Stimulated activated CD4-positive, alpha-beta T cell treated with anti-CD3 and anti-CD28 coated beads, Interleukin-4, amount 100 ng/mL, for 1 hour (primary cell): ENCODE results near the gene MRPS15.
A peak's percentile ranks its signal among the peaks of the same experiment; 100 is the strongest.

ENCODE experiments used
- DNase-seq: peaks from one replicate; pipeline ENCODE4 v3.0.0-alpha.2; 2020

The MRPS15 gene

DNA sequence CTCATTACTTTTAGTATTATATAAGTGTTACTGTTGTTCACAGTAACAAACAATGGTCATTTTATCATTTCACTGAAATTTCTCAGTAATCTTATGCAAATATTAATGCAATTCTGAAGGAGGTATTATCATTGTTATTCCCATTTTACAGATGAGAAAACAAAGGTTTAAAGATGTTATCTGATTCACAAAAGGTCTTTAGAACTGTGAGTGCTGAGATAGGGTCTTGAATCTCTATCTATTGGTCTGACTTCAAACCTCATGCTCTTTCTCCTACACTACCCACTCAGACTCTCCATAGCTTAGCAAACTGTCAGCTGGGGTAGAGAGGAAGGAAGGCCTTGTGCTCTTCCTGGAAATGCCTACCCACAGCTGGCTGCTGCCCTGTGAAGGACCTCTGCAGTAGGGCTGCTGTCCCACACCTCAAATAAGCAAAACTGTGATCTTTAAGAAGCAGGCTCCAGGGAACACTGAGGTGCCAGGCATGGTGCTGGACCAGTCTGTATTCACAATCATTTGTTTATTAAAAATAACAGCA, 7.7 kb downstream of the MRPS15 start:
- no peak for DNase-seq

DNA sequence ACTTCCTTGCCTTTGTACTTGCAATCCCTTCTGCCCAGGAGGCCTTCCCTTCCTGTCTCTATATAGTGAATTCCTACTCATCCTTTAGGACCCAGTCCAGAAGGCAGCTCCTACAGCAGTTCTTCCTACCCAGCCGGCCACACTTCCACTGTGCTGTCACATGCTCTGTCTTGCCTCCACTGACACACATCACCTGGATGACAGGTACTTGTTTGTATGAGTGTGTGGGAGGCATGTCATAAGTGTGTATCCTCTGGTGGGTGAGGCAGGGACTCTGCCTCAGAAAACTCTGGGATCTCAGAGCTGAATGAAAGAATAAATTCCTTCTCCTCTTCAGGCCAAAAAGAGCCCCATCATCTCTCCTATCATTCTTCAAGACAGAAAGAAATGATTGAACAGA, 8.8 kb downstream of the MRPS15 start:
- no peak for DNase-seq

DNA sequence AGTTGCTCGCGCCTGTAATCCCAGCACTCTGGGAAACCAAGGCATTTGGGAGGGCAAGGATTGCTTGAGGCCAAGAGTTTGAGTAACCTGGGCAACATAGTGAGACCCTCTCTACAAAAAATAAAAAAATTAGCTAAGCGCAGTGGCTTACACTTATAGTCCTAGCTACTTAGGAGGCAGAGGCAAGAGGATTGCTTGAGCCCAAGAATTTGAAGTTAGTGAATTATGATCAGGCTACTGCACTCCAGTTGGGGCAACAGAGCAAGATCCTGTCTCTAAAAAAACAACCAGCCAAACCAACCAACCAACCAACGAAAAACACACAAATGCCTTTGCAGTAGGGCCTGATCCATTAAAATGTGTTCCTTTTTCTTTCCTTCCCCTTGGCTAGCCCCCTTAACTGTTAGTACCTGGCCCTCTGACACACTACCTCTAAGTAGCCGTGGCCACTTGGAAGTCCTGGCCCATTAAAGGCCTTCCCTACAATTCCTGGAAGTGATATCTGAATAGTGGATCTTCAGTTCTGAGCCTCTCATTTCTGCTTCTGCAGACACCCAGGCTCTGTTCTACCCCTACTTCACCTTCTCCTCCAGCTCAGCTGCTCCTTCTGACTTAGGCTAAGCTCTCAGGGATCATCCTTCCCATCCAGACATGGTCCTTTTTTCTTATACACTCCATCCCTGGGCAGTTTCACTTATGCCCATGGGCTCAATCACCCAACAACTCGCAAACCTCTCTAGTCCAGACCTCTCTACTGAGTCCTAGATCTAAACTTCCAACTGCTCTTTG, 10.4 kb downstream of the MRPS15 start:
- no peak for DNase-seq

DNA sequence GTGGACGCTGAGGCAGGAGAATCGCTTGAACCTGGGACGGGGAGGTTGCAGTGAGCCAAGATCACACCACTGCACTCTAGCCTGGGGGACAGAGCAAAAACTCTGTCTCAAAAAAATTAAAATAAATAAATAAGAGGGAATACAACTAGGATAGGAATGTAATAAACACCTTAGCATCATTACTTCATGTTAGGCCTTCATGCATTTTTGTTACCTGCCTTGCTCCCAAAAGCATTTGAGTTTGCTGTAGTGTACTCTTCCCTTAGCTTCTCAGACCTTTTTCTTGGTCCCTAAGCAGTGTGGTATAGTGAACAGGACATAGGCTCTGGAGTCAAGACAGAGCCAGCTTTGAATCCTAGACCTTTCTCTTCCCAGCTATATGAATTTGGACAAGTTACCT, 11.1 kb downstream of the MRPS15 start:
- no peak for DNase-seq

DNA sequence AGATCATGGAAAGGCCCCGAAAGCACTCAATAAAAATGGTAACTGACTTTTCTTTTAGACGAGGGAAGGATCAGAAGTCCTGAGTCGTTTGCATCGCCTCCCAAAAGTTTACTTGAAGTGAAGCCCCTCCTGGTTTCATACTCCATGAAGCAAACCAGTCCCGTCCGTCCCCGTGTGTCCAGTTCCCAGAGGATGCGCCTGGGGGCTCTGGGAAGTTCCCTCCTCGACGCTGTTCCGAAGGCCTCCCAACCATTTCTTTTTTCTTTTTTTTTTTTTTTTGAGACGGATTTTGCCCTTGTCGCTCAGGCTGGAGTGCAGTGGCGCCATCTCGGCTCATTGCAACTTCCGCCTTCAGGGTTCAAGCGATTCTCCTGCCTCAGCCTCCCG, 13.3 kb downstream of the MRPS15 start:
- no peak for DNase-seq

DNA sequence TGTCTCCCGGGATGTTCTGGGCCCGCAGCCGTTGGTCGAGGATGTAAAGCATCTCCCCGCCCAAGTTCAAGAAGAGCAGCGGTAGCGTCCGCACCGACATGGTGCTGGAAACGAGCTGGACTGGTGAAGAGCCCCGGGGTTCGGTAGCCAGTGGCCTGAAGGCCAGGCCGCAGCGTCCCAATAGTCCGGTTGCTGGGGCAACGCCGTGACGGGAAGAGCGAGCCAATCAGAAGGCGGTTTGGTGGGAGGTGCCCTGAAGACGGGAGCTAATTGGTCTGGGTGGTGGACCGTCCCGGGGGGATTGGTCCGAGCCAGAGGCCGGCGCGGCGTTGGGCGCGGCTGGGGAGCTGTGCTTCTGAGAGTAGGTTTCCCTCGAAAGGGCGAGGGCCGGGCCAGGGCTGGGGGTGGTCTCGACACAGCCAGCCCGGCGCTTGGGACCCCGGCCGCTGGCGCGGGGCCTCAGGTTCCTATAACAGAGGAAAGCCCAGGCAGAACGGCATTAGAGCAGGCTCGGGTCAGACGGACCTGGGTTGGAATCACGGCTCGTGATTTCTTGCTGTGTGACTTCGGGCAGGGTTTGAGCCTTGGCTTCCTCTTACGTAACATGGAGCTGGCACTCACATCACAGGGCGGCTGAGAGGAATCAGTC, 13.8 kb downstream of the MRPS15 start, which contains the start of gene OSCP1:
TSS of gene OSCP1 (minus strand) at position 182 of the 649 bp plus-strand sequence. CDS start at position 100, 82 bp downstream.
- DNase-seq, result peak; percentile 84

DNA sequence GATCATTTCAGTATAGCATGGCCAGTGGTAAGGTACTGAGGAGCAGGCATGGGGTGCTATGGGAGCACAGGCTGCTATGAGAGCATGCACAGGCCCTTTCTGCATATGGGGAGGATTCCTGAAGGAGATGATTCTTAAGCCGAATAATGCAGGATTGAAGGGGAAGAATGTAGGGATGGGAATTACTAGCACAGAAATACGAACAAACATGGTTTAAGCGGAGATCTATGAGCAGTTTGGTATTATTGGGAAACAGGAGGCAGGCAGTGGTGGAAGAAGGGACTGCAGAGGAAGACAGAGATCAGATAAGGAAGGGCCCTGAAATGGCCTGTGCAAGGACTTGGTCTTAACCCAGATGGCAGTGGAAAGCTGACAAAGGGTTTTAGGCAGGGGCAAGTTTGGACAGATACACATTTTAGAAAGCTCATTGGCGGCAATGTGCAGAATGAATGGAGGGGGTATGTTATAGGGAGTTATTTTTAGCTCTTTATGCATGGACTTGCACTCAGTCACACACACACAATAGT, 15.6 kb downstream of the MRPS15 start:
- DNase-seq, result no peak

DNA sequence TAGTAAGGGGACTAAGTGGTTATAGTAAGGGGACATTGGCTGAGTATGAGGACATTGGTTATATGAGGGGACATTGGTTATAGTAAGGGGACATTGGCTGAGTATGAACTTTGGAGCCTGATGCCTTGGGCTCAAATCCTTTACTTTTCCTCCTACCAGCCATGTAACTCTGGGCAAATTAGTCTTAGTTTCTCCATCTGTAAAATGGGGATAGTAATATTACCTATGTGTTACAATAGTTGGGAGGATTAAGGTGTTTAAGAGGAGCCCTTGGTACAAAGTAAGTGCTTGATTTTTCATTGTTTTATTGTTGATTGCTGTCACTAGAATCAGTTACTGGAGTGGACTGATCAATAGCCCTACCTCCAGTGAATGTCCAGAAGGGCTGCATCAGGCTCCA, 16.7 kb downstream of the MRPS15 start:
- DNase-seq, result no peak

DNA sequence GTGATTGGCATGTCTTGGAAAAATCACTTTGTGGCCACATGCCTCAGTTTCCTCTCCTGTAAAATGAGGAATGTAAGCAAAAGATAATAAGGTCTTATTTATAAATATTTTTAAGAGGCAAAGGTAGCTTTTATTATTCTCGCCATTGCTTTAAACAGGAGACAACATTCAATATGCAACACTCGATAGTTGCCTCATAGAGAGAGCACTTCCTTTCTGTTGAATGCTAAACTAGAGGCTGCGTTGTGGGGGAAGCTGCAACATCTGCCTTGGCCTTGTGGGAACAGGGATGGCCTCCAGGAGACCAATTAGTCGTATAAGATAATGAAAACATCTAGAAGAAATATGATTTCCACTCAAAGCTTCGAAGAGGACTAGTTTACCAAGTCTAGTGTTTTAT, 17.4 kb downstream of the MRPS15 start:
- DNase-seq, result no peak

DNA sequence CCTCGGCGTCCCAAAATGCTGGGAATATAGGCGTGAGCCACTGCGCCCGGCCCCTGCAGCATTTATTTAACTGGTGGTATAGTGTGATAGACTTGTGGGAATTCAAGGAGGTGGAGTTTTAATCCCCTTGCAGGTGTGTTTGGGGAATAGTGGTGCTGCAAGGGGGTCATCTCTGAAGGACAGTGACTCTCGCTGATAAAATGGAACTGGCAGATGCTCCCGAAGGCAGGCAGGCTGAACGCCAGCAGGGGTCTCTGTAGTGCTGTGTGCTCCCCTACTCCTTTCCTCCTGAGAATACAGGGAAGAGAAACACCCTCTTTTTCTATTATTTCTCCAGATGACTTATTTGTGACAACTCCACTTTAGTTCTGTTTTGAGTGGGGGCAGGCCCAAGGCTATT, 17.9 kb downstream of the MRPS15 start:
- DNase-seq, result no peak

DNA sequence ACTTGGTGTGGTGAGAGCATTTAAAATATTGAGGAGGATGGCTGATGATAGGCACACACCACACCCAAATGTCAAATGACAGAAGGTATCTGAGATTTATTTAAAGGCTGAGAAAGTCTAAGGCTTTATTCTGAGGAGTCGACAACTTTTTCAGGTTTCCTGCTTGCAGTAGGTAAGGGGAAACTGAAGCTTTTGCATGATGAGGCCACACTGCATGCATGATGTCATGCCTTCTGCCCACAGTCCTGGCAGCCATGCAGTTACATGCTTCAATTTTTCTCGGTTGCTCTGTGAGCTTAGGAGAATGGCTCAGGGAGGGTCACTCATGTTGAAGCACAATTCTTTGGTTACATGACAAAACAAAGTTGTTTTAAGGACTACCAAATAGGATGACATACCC, 20.9 kb downstream of the MRPS15 start:
- no peak for DNase-seq

DNA sequence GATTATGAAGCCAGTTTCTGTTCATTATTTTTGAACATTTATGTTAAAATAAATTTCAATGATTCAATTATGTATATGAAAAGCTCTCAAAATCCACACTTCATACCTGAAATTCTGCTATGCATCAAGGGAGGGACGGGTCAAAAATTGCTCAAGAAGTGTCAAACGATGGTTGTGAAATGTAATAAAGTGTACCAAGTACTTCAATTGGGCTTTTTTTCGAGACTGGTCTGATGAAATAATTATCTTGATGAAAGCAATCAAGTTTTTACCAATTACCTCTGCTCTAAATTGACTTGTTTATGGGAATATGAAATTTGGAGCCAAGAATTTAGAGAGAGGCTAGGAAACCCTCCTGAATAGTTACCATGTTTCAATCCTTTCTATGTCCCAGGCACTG, 21.8 kb downstream of the MRPS15 start:
- no peak for DNase-seq

DNA sequence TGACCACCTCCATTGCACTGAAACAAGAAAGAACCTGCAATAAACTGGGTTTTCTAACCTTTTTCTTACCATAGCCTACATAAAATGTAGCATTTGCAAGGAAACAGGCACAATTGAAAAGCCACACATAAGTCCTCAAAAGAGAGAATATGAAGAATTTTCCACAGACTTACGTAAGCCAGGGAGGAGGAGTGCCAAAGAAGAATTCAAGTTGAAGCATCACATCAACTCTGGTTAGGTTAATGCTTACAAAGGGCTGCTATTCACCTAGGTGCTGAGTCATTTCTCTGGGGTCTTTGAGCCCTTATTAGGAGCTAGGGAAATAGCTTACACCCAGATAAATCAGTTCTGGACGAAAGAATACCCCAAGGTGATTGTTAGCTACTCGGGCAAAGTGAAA, 23.5 kb downstream of the MRPS15 start:
- no peak for DNase-seq

DNA sequence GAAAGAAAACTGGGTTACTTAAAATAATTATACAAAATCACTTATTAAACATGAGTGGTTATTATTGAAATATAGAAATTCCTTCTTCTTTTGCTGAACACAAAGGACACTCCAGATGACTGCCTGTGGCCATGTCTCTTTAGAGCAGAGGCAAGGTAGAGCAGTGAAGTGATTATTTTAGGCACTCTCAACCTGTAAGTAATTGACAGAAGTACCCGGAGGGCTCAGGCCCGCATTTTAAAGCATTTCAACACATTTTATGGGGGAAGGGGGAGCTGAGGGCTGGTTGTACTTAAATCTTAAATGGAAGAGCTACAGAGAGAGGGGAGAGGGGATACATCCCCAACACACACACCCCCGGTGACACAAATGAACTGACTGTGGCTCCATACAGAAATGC, 24.1 kb downstream of the MRPS15 start:
- no peak for DNase-seq

DNA sequence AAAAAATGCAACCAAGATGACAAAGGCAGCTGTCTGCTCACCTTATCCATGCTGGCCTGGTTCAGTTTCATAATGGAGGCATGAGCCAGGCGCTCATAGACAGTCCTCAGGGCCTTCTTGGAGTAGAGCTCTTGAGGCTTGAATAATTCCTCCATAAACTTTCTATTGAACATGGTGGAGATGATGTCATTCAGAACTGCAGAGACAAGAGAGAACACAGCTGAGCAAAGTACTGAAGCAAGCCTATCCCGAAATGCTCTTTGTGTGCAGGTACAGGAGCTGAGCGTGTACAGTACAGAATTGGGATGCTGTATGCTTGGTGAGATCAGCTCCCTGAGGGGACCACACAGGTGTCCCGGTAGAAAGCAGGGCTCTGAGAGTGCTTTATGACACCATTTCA, 25.5 kb downstream of the MRPS15 start:
- DNase-seq, result no peak

DNA sequence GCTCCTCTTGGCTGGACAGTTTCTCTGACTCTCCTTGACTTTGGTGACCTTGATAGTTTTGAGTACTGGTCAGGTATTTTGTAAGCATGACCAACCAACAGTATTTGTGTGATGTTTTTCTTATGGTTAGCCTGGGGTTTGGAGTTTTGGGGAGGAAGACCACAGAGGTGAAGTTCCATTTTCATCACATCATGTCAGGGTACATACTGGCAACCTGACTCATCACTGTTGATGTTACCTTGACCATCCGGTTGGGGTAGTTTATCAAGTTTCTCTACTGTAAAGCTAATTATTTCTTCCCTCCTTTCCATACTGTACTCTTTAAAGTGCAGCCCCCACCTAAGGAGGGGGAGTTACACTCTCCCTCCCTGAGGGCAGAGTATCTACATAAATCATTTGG, 27.4 kb downstream of the MRPS15 start:
- DNase-seq, result no peak

DNA sequence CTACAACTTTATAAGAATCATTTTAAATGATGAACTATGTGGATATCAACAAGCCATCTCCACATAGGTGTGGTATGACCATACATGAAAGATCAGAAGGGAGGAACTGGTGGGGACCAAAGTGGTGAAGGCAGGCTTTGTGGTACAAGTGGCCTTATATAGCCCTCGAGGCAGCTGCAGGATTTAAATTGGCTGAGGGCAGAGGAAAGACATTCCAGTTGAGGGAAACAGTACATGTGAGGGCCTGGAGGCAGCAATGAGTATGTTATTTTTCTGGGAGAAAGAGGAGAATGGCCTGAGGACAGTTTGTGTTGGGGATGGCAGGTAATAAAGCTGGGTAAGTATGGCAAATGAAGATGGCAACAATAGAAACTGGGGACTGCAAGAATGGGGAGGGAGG, 31.1 kb downstream of the MRPS15 start:
- no peak for DNase-seq

DNA sequence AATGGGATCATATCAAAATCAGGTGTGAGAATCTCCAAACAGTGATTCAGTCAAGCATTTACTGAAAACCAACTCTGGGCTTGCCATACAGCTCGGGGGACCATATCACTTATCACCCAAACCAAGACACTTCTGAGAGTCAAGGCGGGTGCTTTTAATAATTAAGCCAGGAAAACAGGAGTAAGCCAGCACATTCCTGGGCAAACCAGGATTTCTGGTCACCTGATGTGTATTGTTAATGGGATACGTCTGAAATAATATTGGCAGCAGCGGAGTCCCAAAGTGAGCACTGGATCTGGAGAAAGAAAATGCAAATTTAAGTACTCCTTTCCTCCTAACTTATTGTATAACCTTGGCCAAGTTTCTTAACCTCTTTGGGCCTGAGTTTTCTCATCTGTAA, 31.6 kb downstream of the MRPS15 start:
- no peak for DNase-seq

DNA sequence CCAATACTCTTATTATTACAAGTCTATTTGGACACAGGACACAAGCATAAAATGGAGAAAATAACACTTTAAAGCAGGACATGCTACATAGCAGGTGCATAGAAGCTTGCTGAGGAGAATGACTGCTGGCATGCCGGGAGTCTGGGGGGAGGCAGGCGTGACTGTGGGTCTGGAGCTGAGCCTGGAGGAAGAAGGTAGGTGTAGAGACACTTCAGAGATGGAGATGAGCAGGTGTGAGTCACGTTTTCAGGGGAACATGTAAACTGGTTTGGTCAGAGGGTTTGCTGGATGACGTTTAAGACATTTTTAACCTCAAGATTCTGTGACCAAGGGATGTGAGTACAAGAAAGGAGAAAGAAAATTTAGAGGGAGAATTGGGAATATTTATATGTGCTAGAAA, 38.4 kb downstream of the MRPS15 start:
- no peak for DNase-seq

DNA sequence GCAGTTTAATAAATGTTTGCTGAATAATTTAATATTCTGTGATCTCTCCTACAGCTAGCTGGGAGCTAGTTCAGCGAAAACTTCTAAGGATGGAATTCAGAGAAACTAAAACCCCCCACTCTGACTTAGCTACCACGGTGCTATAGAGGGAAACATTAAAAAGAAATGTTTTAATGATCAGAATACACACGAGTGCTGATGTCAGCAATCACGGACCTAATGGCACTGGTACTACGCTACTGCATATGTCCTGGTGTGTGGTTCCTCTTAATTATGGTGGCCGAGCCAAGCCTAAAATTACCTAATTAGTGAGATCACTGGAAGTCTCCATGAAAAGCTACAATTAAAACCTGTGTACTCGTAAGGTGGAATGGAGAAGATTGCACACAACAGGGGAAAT, 42.5 kb downstream of the MRPS15 start:
- DNase-seq, result no peak

DNA sequence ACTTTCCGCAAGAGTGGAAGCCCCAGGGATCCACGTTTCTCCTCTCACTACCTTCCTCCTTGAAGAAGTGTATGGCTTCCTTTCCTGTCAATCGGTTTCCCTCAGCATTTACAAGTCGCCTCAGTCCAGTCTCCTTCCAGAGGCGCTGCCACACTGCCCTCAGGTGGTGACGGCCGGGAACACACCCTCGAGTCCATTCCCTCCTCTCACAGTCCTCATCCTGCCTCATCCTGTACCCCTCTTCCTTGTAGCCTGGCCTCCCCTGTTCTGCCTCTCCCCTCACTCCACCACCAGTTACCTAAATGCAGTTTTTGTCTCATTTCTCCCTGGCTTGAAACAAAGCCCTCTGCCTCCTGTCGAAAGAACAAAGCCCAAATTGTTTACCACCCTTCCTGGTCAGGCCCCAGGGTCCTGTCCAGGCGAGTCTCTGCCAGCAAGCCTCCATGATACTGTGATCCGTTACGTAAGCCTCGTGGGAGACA, 43.3 kb downstream of the MRPS15 start:
- peak; percentile 93 for DNase-seq

DNA sequence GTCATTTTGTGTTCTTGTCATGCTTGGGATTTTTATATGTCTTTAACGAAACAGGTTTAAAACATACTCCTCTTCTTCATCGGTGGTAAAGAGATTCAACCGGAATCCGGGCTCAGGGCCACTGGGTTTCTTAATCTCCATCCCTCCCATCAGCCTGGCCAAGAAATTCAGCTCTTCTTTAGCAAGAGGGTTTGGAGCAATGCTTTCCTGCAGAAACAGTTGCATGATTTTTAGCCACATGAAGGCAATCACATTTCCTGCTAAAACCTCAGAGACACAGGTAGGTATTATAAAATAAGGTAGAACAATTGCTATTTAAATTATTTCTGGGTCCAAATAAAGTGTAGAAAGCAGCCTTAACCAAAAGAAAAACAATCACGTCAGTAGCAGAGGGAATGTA, 43.8 kb downstream of the MRPS15 start:
- DNase-seq, result no peak

DNA sequence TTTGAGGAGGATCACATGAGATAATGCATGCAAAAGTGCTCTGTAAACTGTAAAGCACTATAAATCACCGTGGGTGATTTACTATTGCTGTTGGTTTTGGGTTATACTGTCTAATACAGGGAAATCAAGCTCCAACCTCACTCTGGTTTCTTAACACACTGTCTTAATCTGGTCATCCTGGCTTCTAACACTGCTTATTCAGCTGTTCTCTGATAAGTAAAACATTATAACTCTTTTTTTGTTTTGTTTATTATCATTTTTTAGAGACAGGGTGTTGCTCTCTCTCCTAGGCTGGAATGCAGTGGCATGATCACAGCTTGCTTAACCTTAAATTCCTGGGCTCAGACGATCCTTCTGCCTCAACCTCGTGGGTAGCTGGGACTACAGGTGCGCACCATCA, 44.6 kb downstream of the MRPS15 start:
- no peak for DNase-seq

DNA sequence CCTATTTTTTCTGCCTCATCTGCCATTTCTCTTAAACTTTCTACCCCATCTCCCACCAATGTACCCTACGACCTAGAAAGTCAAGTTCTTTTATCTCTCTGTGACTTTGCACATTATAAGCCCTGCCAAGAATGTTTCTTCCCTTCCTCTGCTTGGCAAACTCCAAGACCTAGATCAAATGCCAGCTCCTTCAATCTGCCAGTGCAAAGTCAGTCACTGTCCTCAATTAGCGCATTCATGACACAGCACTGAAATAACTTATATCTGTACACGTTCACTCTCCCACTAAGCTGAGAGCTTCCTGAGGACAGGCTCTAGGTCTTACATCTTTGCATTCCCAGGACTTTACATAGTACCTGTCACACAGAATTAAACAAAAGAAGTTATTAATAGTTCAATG, 45.0 kb downstream of the MRPS15 start:
- DNase-seq, result no peak
